SK-N-SH (cell line): Measurements from ENCODE around the gene ALAS2. TPM values are rescaled to one million over a fixed set of nuclear protein-coding genes. Genes with fewer than 3 reads are reported as not detected.
"Not testable (repeated sequence)": the region's sequence is repeated elsewhere in the genome, so short reads cannot be mapped to it uniquely, and the experiment has no call there.

Experiments
- CTCF ChIA-PET: fragments of 300-600, 350-600 bp; formaldehyde crosslinking; extraction: SDS; loops from one replicate; lab custom pipeline; 2021; lab: Yijun Ruan, JAX
- POLR2A ChIA-PET: fragments of 350-600 bp; sonication (Branson Sonifier 250); formaldehyde crosslinking; extraction: SDS; loops from one replicate; lab custom pipeline; 2020; ENCODE audit warnings: antibody characterized with exemption, inconsistent platforms; lab: Yijun Ruan, JAX
- DNase-seq: peaks from one replicate; pipeline ENCODE4 v3.0.0; 2012
- H2AFZ ChIP-seq: fragments of 200-600 bp; sonication (generic); 2 replicates; pipeline ENCODE4 v1.8.1; 2016; ENCODE audit warnings: antibody characterized with exemption, mild to moderate bottlenecking, low read depth
- H3F3A ChIP-seq: fragments of 200-600 bp; sonication (generic); replicated peaks from 2 replicates; pipeline ENCODE3; 2016; ENCODE audit warnings: antibody characterized with exemption, mild to moderate bottlenecking; ENCODE audit not compliant: insufficient read depth
- H3K27ac ChIP-seq, 2 experiments: fragments of 200-500 bp in 1 of 2; fragments of 200-600 bp in 1 of 2; sonication (Bioruptor generic) in 1 of 2; sonication (generic), shearing (Covaris generic) in 1 of 2; 2 replicates each; pipeline versions ENCODE4 v1.5.1 to v1.6.1; 2014 to 2016; ENCODE audit warnings: low read depth in 2 of 2, inconsistent platforms in 1 of 2, low read length in 1 of 2, mild to moderate bottlenecking in 1 of 2, mixed read lengths in 1 of 2
- H3K27me3 ChIP-seq: fragments of 200-600 bp; sonication (generic), shearing (Covaris generic); 2 replicates; pipeline ENCODE4 v1.6.1; 2016; ENCODE audit warnings: mixed run types; ENCODE audit not compliant: insufficient read depth
- H3K36me3 ChIP-seq, 2 experiments: fragments of 200-500 bp in 1 of 2; fragments of 200-600 bp in 1 of 2; sonication (Bioruptor generic) in 1 of 2; sonication (generic) in 1 of 2; replicated peaks in 1 of 2; 2 replicates each; pipeline versions ENCODE3 to v1.5.1; 2014 to 2016; ENCODE audit warnings: low read length in 1 of 2, mild to moderate bottlenecking in 1 of 2; ENCODE audit not compliant: insufficient read depth in 2 of 2, control insufficient read depth in 1 of 2
- H3K4me1 ChIP-seq, 2 experiments: fragments of 200-500 bp in 1 of 2; fragments of 200-600 bp in 1 of 2; sonication (Bioruptor generic) in 1 of 2; sonication (generic), shearing (Covaris generic) in 1 of 2; 2 replicates each; pipeline versions ENCODE4 v1.5.1 to v1.6.1; 2014 to 2016; ENCODE audit warnings: low read depth in 1 of 2, low read length in 1 of 2, mixed run types in 1 of 2; ENCODE audit not compliant: insufficient read depth in 2 of 2, control insufficient read depth in 1 of 2
- H3K4me2 ChIP-seq: fragments of 200-600 bp; sonication (generic), shearing (Covaris generic); 2 replicates; pipeline ENCODE4 v1.6.1; 2017; ENCODE audit warnings: mixed run types
- H3K4me3 ChIP-seq, 2 experiments: fragments of 200-500 bp in 1 of 2; fragments of 200-600 bp in 1 of 2; sonication (Bioruptor generic) in 1 of 2; sonication (generic), shearing (Covaris generic) in 1 of 2; 2 replicates each; pipeline versions ENCODE4 v1.5.1 to v1.8.1; 2014 to 2016; ENCODE audit warnings: low read depth in 2 of 2, inconsistent platforms in 1 of 2, low read length in 1 of 2, mild to moderate bottlenecking in 1 of 2, mixed read lengths in 1 of 2, moderate library complexity in 1 of 2
- H3K79me2 ChIP-seq: fragments of 200-600 bp; sonication (generic); 2 replicates; pipeline ENCODE4 v1.8.1; 2017; ENCODE audit warnings: mild to moderate bottlenecking; ENCODE audit not compliant: insufficient read depth
- H3K9ac ChIP-seq: fragments of 200-600 bp; sonication (generic); 2 replicates; pipeline ENCODE4 v1.6.1; 2017; ENCODE audit warnings: mixed run types
- H3K9me2 ChIP-seq: fragments of 200-600 bp; sonication (generic); 2 replicates; pipeline ENCODE4 v1.6.1; 2017; ENCODE audit warnings: mixed run types
- H3K9me3 ChIP-seq: fragments of 200-600 bp; sonication (generic); 2 replicates; pipeline ENCODE4 v1.6.1; 2017; ENCODE audit warnings: mixed run types, mild to moderate bottlenecking, moderate library complexity
- H4K20me1 ChIP-seq: fragments of 200-600 bp; sonication (generic); 2 replicates; pipeline ENCODE4 v1.6.1; 2017; ENCODE audit warnings: mild to moderate bottlenecking, mixed run types; ENCODE audit not compliant: insufficient read depth
- EP300 ChIP-seq, 2 experiments: IDR thresholded peaks; 2 replicates each; pipeline versions ENCODE4 v1.4.0 to v1.6.1; 2012; ENCODE audit warnings: borderline replicate concordance in 1 of 2, low read depth in 1 of 2, low read length in 1 of 2
- EZH2phosphoT487 ChIP-seq: fragments of 200-600 bp; sonication (generic); IDR thresholded peaks from 2 replicates; pipeline ENCODE4 v1.6.1; 2017; ENCODE audit warnings: low read depth, mixed run types, mild to moderate bottlenecking, antibody characterized with exemption, moderate library complexity, borderline replicate concordance
- FOXJ3 ChIP-seq: sonication (generic); formaldehyde crosslinking; IDR thresholded peaks from 2 replicates; pipeline ENCODE4 v1.5.1; 2020; ENCODE audit warnings: mild to moderate bottlenecking, missing genetic modification reagents
- JUND ChIP-seq: IDR thresholded peaks from 2 replicates; pipeline ENCODE4 v1.4.0; 2012
- NFIC ChIP-seq: IDR thresholded peaks from 2 replicates; pipeline ENCODE4 v1.4.0; 2012; ENCODE audit warnings: borderline replicate concordance
- RXRA ChIP-seq: IDR thresholded peaks from 2 replicates; pipeline ENCODE4 v1.4.0; 2012; ENCODE audit warnings: low read depth, mild to moderate bottlenecking, borderline replicate concordance
- SMC3 ChIP-seq: IDR thresholded peaks from 2 replicates; pipeline ENCODE4 v1.6.1; 2012; ENCODE audit warnings: low read depth, low read length, improper control_type of control experiment
- WGBS: methylation state at CpG from one replicate; pipeline ENCODE4 v1.1.6; 2017; ENCODE audit warnings: low lambda C conversion rate; 5-methylcytosine and 5-hydroxymethylcytosine counted together
- polyA plus RNA-seq, 3 experiments: library from polyadenylated mRNA; depleted of rRNA; stranded (reverse); fragments of >200 nt; gene quantifications; 2 replicates each; pipeline ENCODE4 v1.2.3, GENCODE V29; 2012
- TF ChIP-seq, protein P1 (sequence below): fragments of 150-350 bp; IDR thresholded peaks from 2 replicates; pipeline ENCODE4 v1.6.1; 2016; ENCODE audit warnings: mild to moderate bottlenecking, low read depth, low read length
- TF ChIP-seq, protein P2 (sequence below): fragments of 200-600 bp; sonication (generic); IDR thresholded peaks from 2 replicates; pipeline ENCODE4 v1.6.1; 2017; ENCODE audit warnings: antibody characterized with exemption, mild to moderate bottlenecking, moderate library complexity
- TF ChIP-seq, protein P3 (sequence below): IDR thresholded peaks from 2 replicates; pipeline ENCODE4; 2012

The ALAS2 gene
- polyA plus RNA-seq, 1 of the 3 experiments (the other 2 are of a cell fraction), result not detected

DNA sequence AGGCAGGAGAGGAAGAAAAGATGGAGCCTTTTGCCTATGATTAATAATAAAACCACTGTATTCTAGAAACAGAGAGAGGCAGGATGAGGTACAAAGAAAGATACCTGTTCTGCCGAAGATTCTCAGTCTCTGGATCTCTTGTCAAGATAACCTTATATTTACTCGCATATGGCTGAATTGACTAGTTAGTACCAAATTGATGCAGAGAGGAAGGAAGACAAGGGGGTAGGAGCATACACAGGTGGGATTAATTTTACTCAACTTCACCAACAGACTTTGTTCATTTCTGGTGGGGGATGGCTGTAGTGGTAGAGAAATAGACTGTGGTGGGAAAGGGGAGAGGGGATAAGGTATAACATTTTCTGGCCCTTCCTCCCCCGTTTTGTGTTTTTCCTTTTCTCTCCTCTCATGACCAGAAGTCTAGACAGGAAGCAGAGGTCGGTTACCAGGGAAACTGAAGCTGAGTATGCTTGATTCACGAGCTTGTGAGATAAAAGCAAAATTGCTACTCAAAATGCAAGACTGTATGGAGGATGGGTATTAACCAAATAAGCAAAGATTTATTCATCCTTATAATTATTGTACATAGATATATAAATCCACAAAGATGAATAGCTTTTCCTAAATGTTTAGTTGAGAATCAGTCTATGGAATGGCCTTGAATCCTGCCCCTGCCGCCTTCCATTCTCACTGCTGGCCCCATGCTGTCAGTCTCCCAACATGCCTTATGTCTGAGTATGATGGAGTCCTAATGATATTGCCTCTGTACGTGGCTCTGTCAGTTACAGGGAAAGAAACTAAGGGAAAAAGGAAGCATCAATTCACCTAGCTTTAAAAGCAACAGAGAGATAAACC, 26.3 kb upstream of the ALAS2 start:
- Histone ChIP-seq H3K27me3 (no peaks in the 10 kb centered on the region; the same call in 1 of the 2 replicates), H2AFZ (peak overlapping the region; percentile 49; the same call in 1 of the 2 replicates), H3K9ac (no peak overlapping the region), H3K9me2 (no peaks in the 10 kb centered on the region), H4K20me1 (no peaks in the 10 kb centered on the region), H3K4me3 (peak overlapping the region; percentile 2 to 7; a peak in 1 of 4 replicates), H3K4me1 (no peaks in the 10 kb centered on the region), H3F3A (no peaks in the 10 kb centered on the region), H3K4me2 (peak overlapping the region; percentile 50; the same call in 1 of the 2 replicates), H3K27ac (peak overlapping the region in 1 of 2 experiments; percentile 44; a peak in 2 of 4 replicates), H3K36me3 (peaks cover 0 to 4% of the 10 kb centered on the region in 2 experiments), H3K79me2 (no peaks in the 10 kb centered on the region), H3K9me3 (no peaks in the 10 kb centered on the region)
- WGBS, result 6% methylated on average over 7 of the region's 7 CpGs
- CTCF ChIA-PET, result interaction anchor here (0.8 to 1.5 kb wide), 14 partner anchors 11 to 604 kb away, joined by 3 to 7 read pairs (median 3); partner anchors contain the start of gene ITIH6
- DNase-seq, result no peak
- POLR2A ChIA-PET, result interaction anchor here (1.2 kb wide), 1 partner anchor 417 kb away, joined by 4 read pairs; no protein-coding TSS in a partner anchor
- no peak for TF ChIP-seq SMC3
- no peak for TF ChIP-seq RXRA
- TF ChIP-seq JUND, result no peak
- TF ChIP-seq, protein P1, sequence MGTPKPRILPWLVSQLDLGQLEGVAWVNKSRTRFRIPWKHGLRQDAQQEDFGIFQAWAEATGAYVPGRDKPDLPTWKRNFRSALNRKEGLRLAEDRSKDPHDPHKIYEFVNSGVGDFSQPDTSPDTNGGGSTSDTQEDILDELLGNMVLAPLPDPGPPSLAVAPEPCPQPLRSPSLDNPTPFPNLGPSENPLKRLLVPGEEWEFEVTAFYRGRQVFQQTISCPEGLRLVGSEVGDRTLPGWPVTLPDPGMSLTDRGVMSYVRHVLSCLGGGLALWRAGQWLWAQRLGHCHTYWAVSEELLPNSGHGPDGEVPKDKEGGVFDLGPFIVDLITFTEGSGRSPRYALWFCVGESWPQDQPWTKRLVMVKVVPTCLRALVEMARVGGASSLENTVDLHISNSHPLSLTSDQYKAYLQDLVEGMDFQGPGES, result no peak
- TF ChIP-seq, protein P2, sequence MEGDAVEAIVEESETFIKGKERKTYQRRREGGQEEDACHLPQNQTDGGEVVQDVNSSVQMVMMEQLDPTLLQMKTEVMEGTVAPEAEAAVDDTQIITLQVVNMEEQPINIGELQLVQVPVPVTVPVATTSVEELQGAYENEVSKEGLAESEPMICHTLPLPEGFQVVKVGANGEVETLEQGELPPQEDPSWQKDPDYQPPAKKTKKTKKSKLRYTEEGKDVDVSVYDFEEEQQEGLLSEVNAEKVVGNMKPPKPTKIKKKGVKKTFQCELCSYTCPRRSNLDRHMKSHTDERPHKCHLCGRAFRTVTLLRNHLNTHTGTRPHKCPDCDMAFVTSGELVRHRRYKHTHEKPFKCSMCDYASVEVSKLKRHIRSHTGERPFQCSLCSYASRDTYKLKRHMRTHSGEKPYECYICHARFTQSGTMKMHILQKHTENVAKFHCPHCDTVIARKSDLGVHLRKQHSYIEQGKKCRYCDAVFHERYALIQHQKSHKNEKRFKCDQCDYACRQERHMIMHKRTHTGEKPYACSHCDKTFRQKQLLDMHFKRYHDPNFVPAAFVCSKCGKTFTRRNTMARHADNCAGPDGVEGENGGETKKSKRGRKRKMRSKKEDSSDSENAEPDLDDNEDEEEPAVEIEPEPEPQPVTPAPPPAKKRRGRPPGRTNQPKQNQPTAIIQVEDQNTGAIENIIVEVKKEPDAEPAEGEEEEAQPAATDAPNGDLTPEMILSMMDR, result no peak
- TF ChIP-seq EP300 (IDR thresholded peaks at IDR 0.05; ENCODE audit: borderline replicate concordance in 1 of 2, low read depth in 1 of 2, low read length in 1 of 2), result no peak
- no peak for TF ChIP-seq EZH2phosphoT487
- no peak for TF ChIP-seq NFIC
- TF ChIP-seq, protein P3, sequence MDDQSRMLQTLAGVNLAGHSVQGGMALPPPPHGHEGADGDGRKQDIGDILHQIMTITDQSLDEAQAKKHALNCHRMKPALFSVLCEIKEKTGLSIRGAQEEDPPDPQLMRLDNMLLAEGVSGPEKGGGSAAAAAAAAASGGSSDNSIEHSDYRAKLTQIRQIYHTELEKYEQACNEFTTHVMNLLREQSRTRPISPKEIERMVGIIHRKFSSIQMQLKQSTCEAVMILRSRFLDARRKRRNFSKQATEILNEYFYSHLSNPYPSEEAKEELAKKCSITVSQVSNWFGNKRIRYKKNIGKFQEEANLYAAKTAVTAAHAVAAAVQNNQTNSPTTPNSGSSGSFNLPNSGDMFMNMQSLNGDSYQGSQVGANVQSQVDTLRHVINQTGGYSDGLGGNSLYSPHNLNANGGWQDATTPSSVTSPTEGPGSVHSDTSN, result no peak
- TF ChIP-seq FOXJ3 (CRISPR knock-in tag), result no peak

DNA sequence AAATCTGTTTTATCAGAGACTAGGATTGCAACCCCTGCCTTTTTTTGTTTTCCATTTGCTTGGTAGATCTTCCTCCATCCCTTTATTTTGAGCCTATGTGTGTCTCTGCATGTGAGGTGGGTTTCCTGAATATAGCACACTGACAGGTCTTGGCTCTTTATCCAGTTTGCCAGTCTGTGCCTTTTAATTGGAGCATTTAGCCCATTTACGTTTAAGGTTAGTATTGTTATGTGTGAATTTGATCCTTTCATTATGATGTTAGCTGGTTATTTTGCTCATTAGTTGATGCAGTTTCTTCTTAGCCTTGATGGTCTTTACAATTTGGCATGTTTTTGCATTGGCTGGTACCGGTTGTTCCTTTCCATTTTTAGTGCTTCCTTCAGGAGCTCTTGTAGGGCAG, 19.8 kb upstream of the ALAS2 start:
- CTCF ChIA-PET, H3F3A ChIP-seq: not testable (repeated sequence)
- whole genome bisulfite sequencing, result 14% methylated on average over 2 of the region's 2 CpGs

More for the DNA sequence above, 19.8 kb upstream of the ALAS2 start:
- H3K79me2 ChIP-seq, POLR2A ChIA-PET, H3K9me2 ChIP-seq, H3K36me3 ChIP-seq, H3K9ac ChIP-seq, H3K4me2 ChIP-seq, H4K20me1 ChIP-seq, H3K27me3 ChIP-seq, H3K9me3 ChIP-seq, H3K4me3 ChIP-seq, DNase-seq, H3K4me1 ChIP-seq, H3K27ac ChIP-seq, H2AFZ ChIP-seq: not testable (repeated sequence)
